DMS153 (cell line): ENCODE results near the gene RNFT1.
"Not testable (repeated sequence)": the region's sequence is repeated elsewhere in the genome, so short reads cannot be mapped to it uniquely, and the experiment has no call there.

Experiments
- DNase-seq: peaks from one replicate; lab custom pipeline; 2025; lab: John Stamatoyannopoulos, UW

The RNFT1 gene

GRCh38 chr17:59920637-59921036 is 43.9 kb downstream of the RNFT1 start:
- not testable (repeated sequence) for DNase-seq

- DNase-seq = no peak
Observed at GRCh38 chr17:59916446-59916845, 48.1 kb downstream of the RNFT1 start.

- no peak for DNase-seq
Observed at GRCh38 chr17:59914274-59914854, 50.2 kb downstream of the RNFT1 start.

GRCh38 chr17:59907467-59907866 is 57.1 kb downstream of the RNFT1 start:
- DNase-seq = no peak

GRCh38 chr17:59903455-59903854 is 61.1 kb downstream of the RNFT1 start:
- no peak for DNase-seq
